T-cell (primary cell): ENCODE results near the gene C1QL1. TPM values are rescaled to one million over a fixed set of nuclear protein-coding genes. Genes with fewer than 3 reads are reported as not detected.
"Not testable (repeated sequence)": the region's sequence is repeated elsewhere in the genome, so short reads cannot be mapped to it uniquely, and the experiment has no call there.

Experiments
- ATAC-seq, 4 experiments: fragments of 200-7000 bp in 3 of 4; fragments of 150-1000 bp in 1 of 4; cut with Tn5 transposase; replicated peaks in 1 of 4; 1 replicate in 3 of 4; 2 replicates in 1 of 4; pipeline ENCODE4 v1.10.0; 2021; ENCODE audit warnings: moderate library complexity in 3 of 4, mild to moderate bottlenecking in 2 of 4, moderate number of reproducible peaks in 1 of 4
- CTCF ChIA-PET, 2 donors: fragments of 300-600 bp; sonication (Branson Sonifier 250); formaldehyde crosslinking; loops; one replicate each; lab custom pipeline; 2022; ENCODE audit warnings: antibody characterized with exemption in 2 of 2; lab: Charles Lee
- POLR2A ChIA-PET, 2 donors: fragments of 300-600 bp; sonication (Branson Sonifier 250); formaldehyde crosslinking; loops; one replicate each; lab custom pipeline; 2022; ENCODE audit warnings: antibody characterized with exemption in 2 of 2; lab: Charles Lee
- DNase-seq, 35 experiments: peaks; one replicate each; pipeline versions ENCODE4 v3.0.0 to v3.0.0-alpha.2; 2013 to 2023
- H3K27ac ChIP-seq: one replicate; pipeline ENCODE4 v1.5.1; 2013; ENCODE audit warnings: low read length
- H3K27me3 ChIP-seq, 2 experiments: replicated peaks in 1 of 2; 1 replicate in 1 of 2; 2 replicates in 1 of 2; pipeline versions ENCODE4 v1.6.1 to v1.7.0; 2013; ENCODE audit warnings: low read length in 1 of 2, mixed read lengths in 1 of 2; ENCODE audit not compliant: control insufficient read depth in 2 of 2, insufficient read depth in 2 of 2; ENCODE audit errors: extremely low read depth in 1 of 2
- H3K36me3 ChIP-seq, 2 donors: 1 replicate in 1 of 2; 2 replicates in 1 of 2; pipeline versions ENCODE4 v1.6.1 to v1.7.0; 2013; ENCODE audit warnings: low read length in 1 of 2; ENCODE audit not compliant: control insufficient read depth in 2 of 2, insufficient read depth in 1 of 2; ENCODE audit errors: extremely low read depth in 1 of 2
- H3K4me1 ChIP-seq, 2 experiments: 1 replicate in 1 of 2; 2 replicates in 1 of 2; pipeline versions ENCODE4 v1.6.1 to v1.7.0; 2013; ENCODE audit warnings: low read length in 2 of 2, mixed read lengths in 1 of 2; ENCODE audit not compliant: insufficient read depth in 2 of 2, control insufficient read depth in 1 of 2; ENCODE audit errors: extremely low read depth in 1 of 2
- H3K4me3 ChIP-seq, 2 donors: 1 replicate in 1 of 2; 2 replicates in 1 of 2; pipeline versions ENCODE4 v1.5.1 to v1.7.0; 2013; ENCODE audit warnings: mild to moderate bottlenecking in 2 of 2, low read length in 1 of 2, moderate library complexity in 1 of 2; ENCODE audit not compliant: control insufficient read depth in 1 of 2; ENCODE audit errors: extremely low read depth in 1 of 2
- H3K9me3 ChIP-seq: 2 replicates; pipeline ENCODE4 v1.7.0; 2013
- H3K27ac Mint-ChIP-seq, 2 donors: one replicate each; pipeline ENCODE4 v1.8.0; 2020 to 2021; ENCODE audit warnings: mild to moderate bottlenecking in 2 of 2, mixed read lengths in 2 of 2
- H3K27me3 Mint-ChIP-seq, 2 donors: one replicate each; pipeline ENCODE4 v1.8.0; 2021 to 2022; ENCODE audit warnings: mixed read lengths in 2 of 2
- H3K36me3 Mint-ChIP-seq: one replicate; pipeline ENCODE4 v1.8.0; 2021; ENCODE audit warnings: mixed read lengths
- H3K4me1 Mint-ChIP-seq, 3 donors: one replicate each; pipeline ENCODE4 v1.8.0; 2020 to 2022; ENCODE audit warnings: mixed read lengths in 3 of 3, mild to moderate bottlenecking in 1 of 3
- H3K4me3 Mint-ChIP-seq, 3 donors: one replicate each; pipeline ENCODE4 v1.8.0; 2020 to 2022; ENCODE audit warnings: mild to moderate bottlenecking in 3 of 3, mixed read lengths in 3 of 3, moderate library complexity in 3 of 3
- H3K9me3 Mint-ChIP-seq, 3 donors: one replicate each; pipeline ENCODE4 v1.8.0; 2020 to 2022; ENCODE audit warnings: mixed read lengths in 3 of 3
- WGBS: methylation state at CpG from one replicate; pipeline ENCODE4 v1.1.5; 2013; ENCODE audit warnings: missing lambda C conversion rate; ENCODE audit not compliant: insufficient coverage; 5-methylcytosine and 5-hydroxymethylcytosine counted together
- total RNA-seq, 35 experiments: library from RNA in 6 of 35; stranded (reverse) in 6 of 35; fragments of 120-200 nt in 1 of 35; gene quantifications; one replicate each; pipeline versions ENCODE4 v1.2.1 to v1.2.4 and lab custom pipeline; 2013 to 2026

The C1QL1 gene
- total RNA-seq, 5 donors from 2014 or later (not counting 1 experiment from before 2014, with no cell fraction given), result not detected

- Histone ChIP-seq H3K9me3 (no peaks in the 10 kb centered on the region), H3K4me3 (peak within 1 kb of the TSS; percentile 58 to 83), H3K27ac (peak within 1 kb of the TSS; percentile 50), H3K4me1 (peaks cover 0 to 19% of the 10 kb centered on the region in 2 experiments), H3K36me3 (no peaks in the 10 kb centered on the region), H3K27me3 (peaks cover 0 to 17% of the 10 kb centered on the region in 2 experiments)
- ChIA-PET CTCF (no interaction called here), POLR2A (no interaction called here)
- peak; percentile 98 to 99 (median 99) for ATAC-seq
- Mint-ChIP-seq H3K27me3 (peaks cover 4 to 6% of the 10 kb centered on the region in 2 donors), H3K9me3 (no peaks in the 10 kb centered on the region), H3K27ac (peak within 1 kb of the TSS; percentile 87 to 98), H3K4me3 (peak within 1 kb of the TSS; percentile 88 to 93 (median 91)), H3K36me3 (no peaks in the 10 kb centered on the region), H3K4me1 (peaks cover 8 to 14% (median 8%) of the 10 kb centered on the region in 3 donors)
- 3% methylated on average over 62 of the region's 62 CpGs for WGBS
- DNase-seq, result peak; percentile 72 to 93 (median 82)
Observed at GRCh38 chr17:44947461-44948314, 20.4 kb downstream of the C1QL1 start, which contains the start of gene KIF18B. Gene KIF18B, minus strand, starts transcription at chr17:44947773. Its CDS starts 11,429 bp downstream, at chr17:44936344.

DNA sequence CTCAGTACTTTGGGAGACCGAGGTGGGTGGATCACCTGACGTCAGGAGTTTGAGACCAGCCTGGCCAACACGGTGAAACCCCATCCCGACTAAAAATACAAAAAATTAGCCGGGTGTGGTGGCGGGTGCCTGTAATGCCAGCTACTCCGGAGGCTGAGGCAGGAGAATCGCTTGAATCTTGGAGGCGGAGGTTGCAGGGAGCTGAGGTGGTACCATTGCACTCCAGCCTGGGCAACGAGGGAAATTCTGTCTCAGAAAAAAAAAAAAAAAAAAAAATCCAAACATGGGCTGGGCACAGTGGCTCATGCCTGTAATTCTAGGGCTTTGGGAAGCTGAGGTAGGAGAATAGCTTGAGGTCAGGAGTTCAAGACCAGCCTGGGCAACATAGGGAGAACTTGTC, 22.5 kb downstream of the C1QL1 start:
- H3K4me3 ChIP-seq, H3K36me3 Mint-ChIP-seq, H3K27me3 Mint-ChIP-seq, H3K27ac ChIP-seq, ATAC-seq, H3K9me3 ChIP-seq, POLR2A ChIA-PET, H3K4me3 Mint-ChIP-seq, H3K36me3 ChIP-seq, CTCF ChIA-PET, H3K9me3 Mint-ChIP-seq, DNase-seq, H3K27ac Mint-ChIP-seq: not testable (repeated sequence)
- H3K4me1 Mint-ChIP-seq, result peaks cover 8 to 19% (median 8%) of the 10 kb centered on the region in 3 donors
- 100% methylated on average over 2 of the region's 10 CpGs for WGBS
- H3K27me3 ChIP-seq, result peaks cover 0 to 17% of the 10 kb centered on the region in 2 experiments
- peaks cover 0 to 23% of the 10 kb centered on the region in 2 experiments for H3K4me1 ChIP-seq

DNA sequence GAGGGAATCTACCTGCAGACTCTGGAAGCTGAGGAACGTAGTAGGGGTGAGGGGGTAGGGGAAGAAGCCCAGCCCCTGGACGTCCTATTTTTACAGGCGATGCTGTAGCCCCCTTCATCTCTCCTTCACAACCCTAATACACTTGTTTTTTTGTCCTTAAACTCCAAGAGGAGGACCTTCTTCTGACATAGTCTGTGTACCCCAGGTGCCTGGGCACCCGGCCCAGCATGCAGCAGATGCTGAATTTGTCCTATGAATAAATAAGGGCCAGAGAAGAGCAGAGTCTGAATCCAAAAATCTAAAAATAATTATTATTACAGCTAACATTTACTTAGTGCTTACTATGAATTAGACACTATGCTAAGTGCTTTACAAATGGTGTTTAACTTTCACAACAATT, 25.6 kb downstream of the C1QL1 start:
- H3K4me1 ChIP-seq, result peaks cover 0 to 13% of the 10 kb centered on the region in 2 experiments
- Mint-ChIP-seq H3K4me3 (no peak overlapping the region), H3K27ac (no peak overlapping the region), H3K27me3 (peaks cover 4 to 6% of the 10 kb centered on the region in 2 donors), H3K9me3 (no peaks in the 10 kb centered on the region), H3K4me1 (peaks cover 0 to 11% (median 1%) of the 10 kb centered on the region in 3 donors), H3K36me3 (no peaks in the 10 kb centered on the region)
- POLR2A ChIA-PET, result no interaction called here
- no peaks in the 10 kb centered on the region for H3K9me3 ChIP-seq
- peaks cover 0 to 16% of the 10 kb centered on the region in 2 experiments for H3K27me3 ChIP-seq
- CTCF ChIA-PET, result interaction anchor here in 1 of 2 donors (0.7 kb wide), 1 partner anchor 19 kb away, joined by 6 read pairs; no protein-coding TSS in a partner anchor
- no peak overlapping the region for H3K4me3 ChIP-seq
- H3K36me3 ChIP-seq, result no peaks in the 10 kb centered on the region
- DNase-seq, result no peak
- WGBS, result no CpG with 5 or more reads among the region's 4 CpGs
- no peak overlapping the region for H3K27ac ChIP-seq
- ATAC-seq, result no peak

- ChIA-PET POLR2A (interaction anchor here in 1 of 2 donors (0.5 kb wide), 1 partner anchor 403 kb away, joined by 5 read pairs; no protein-coding TSS in a partner anchor), CTCF (interaction anchor here in 1 of 2 donors (0.7 kb wide), 1 partner anchor 19 kb away, joined by 6 read pairs; no protein-coding TSS in a partner anchor)
- 73% methylated on average over 3 of the region's 9 CpGs for WGBS
- H3K9me3 ChIP-seq, result no peaks in the 10 kb centered on the region
- no peak overlapping the region for H3K27ac Mint-ChIP-seq
- H3K36me3 ChIP-seq, result no peaks in the 10 kb centered on the region
- H3K4me3 Mint-ChIP-seq, result no peak overlapping the region
- H3K9me3 Mint-ChIP-seq, result no peaks in the 10 kb centered on the region
- peaks cover 0 to 7% of the 10 kb centered on the region in 2 experiments for H3K4me1 ChIP-seq
- peaks cover 0 to 10% of the 10 kb centered on the region in 2 experiments for H3K27me3 ChIP-seq
- no peak overlapping the region for H3K4me3 ChIP-seq
- peak in 1 of 4 experiments; percentile 41 for ATAC-seq
- no peak overlapping the region for H3K27ac ChIP-seq
- peaks cover 0 to 11% (median 0%) of the 10 kb centered on the region in 3 donors for H3K4me1 Mint-ChIP-seq
- no peaks in the 10 kb centered on the region for H3K36me3 Mint-ChIP-seq
- peaks cover 4 to 6% of the 10 kb centered on the region in 2 donors for H3K27me3 Mint-ChIP-seq
- no peak for DNase-seq
Observed at GRCh38 chr17:44941712-44942331, 26.3 kb downstream of the C1QL1 start.

- 100% methylated on average over 1 of the region's 1 CpG for WGBS
- Mint-ChIP-seq H3K36me3 (no peaks in the 10 kb centered on the region), H3K27me3 (no peaks in the 10 kb centered on the region), H3K27ac (no peak overlapping the region), H3K9me3 (no peaks in the 10 kb centered on the region), H3K4me3 (no peak overlapping the region), H3K4me1 (peaks cover 0 to 5% (median 0%) of the 10 kb centered on the region in 3 donors)
- Histone ChIP-seq H3K4me3 (no peak overlapping the region), H3K36me3 (no peaks in the 10 kb centered on the region), H3K27me3 (peaks cover 0 to 6% of the 10 kb centered on the region in 2 experiments), H3K9me3 (no peaks in the 10 kb centered on the region), H3K27ac (no peak overlapping the region), H3K4me1 (peaks cover 0 to 5% of the 10 kb centered on the region in 2 experiments)
- CTCF ChIA-PET, result no interaction called here
- no peak for DNase-seq
- no peak for ATAC-seq
- POLR2A ChIA-PET, result no interaction called here
Observed at GRCh38 chr17:44940768-44941167, 27.3 kb downstream of the C1QL1 start.

- no peak overlapping the region for H3K4me3 ChIP-seq
- H3K9me3 Mint-ChIP-seq, result no peaks in the 10 kb centered on the region
- no peak for ATAC-seq
- H3K36me3 Mint-ChIP-seq, result no peaks in the 10 kb centered on the region
- H3K4me1 Mint-ChIP-seq, result peaks cover 0 to 5% (median 0%) of the 10 kb centered on the region in 3 donors
- H3K4me3 Mint-ChIP-seq, result no peak overlapping the region
- no peak overlapping the region for H3K27ac Mint-ChIP-seq
- ChIA-PET CTCF (no interaction called here), POLR2A (no interaction called here)
- H3K27me3 ChIP-seq, result peaks cover 0 to 2% of the 10 kb centered on the region in 2 experiments
- no peak for DNase-seq
- no peak overlapping the region for H3K27ac ChIP-seq
- no peaks in the 10 kb centered on the region for H3K36me3 ChIP-seq
- H3K4me1 ChIP-seq, result peaks cover 0 to 5% of the 10 kb centered on the region in 2 experiments
- WGBS, result 92% methylated on average over 2 of the region's 4 CpGs
- no peaks in the 10 kb centered on the region for H3K27me3 Mint-ChIP-seq
- no peaks in the 10 kb centered on the region for H3K9me3 ChIP-seq
Observed at GRCh38 chr17:44940317-44940716, 27.8 kb downstream of the C1QL1 start.
